Aorta (tissue), 5 donors: ENCODE data around the gene FUCA1. TPM values are rescaled to one million over a fixed set of nuclear protein-coding genes. Genes with fewer than 3 reads are reported as not detected.

Source experiments
- ATAC-seq: fragments of 200-7000 bp; cut with Tn5 transposase; one replicate; pipeline ENCODE4 v1.9.1; 2022; ENCODE audit warnings: moderate library complexity; ENCODE audit not compliant: low FRiP score
- DNase-seq, 2 donors: peaks; one replicate each; pipeline ENCODE4 v3.0.0-alpha.2; 2020
- H3K27ac ChIP-seq, 2 donors: one replicate each; pipeline ENCODE4 v1.5.1; 2013; ENCODE audit warnings: low read length in 2 of 2, mild to moderate bottlenecking in 2 of 2, moderate library complexity in 2 of 2, control low read depth in 1 of 2, inconsistent platforms in 1 of 2, low read depth in 1 of 2
- H3K27me3 ChIP-seq, 2 donors: one replicate each; pipeline ENCODE4 v1.6.1; 2013; ENCODE audit warnings: control low read depth in 1 of 2, low read length in 1 of 2, mild to moderate bottlenecking in 1 of 2, moderate library complexity in 1 of 2; ENCODE audit not compliant: insufficient read depth in 2 of 2, control insufficient read depth in 1 of 2
- H3K36me3 ChIP-seq, 2 donors: one replicate each; pipeline ENCODE4 v1.6.1; 2013; ENCODE audit warnings: control low read depth in 1 of 2, low read length in 1 of 2, mild to moderate bottlenecking in 1 of 2; ENCODE audit not compliant: insufficient read depth in 2 of 2, control insufficient read depth in 1 of 2
- H3K4me1 ChIP-seq, 2 donors: one replicate each; pipeline ENCODE4 v1.6.1; 2013; ENCODE audit warnings: low read length in 2 of 2, control low read depth in 1 of 2, mild to moderate bottlenecking in 1 of 2, moderate library complexity in 1 of 2; ENCODE audit not compliant: insufficient read depth in 2 of 2, control insufficient read depth in 1 of 2
- H3K4me3 ChIP-seq, 2 donors: one replicate each; pipeline ENCODE4 v1.5.1; 2013; ENCODE audit warnings: low read length in 2 of 2, control low read depth in 1 of 2, mild to moderate bottlenecking in 1 of 2
- H3K9me3 ChIP-seq: one replicate; pipeline ENCODE4 v1.6.1; 2013; ENCODE audit warnings: mild to moderate bottlenecking, low read length; ENCODE audit not compliant: control insufficient read depth
- WGBS, 2 donors: extraction: QIAGEN DNeasy Blood & Tissue Kit; methylation state at CpG; one replicate each; pipeline ENCODE4 v1.1.7; 2013; 5-methylcytosine and 5-hydroxymethylcytosine counted together
- intact Hi-C, 2 donors: fragments of 100-400 bp; cut with DNase I; formaldehyde crosslinking; loops; one replicate each; pipeline versions ENCODE4 v1.14.2 to v1.15.0; 2022
- polyA plus RNA-seq, 2 donors: library from polyadenylated mRNA; stranded (reverse); fragments of 200-250 nt; gene quantifications; one replicate each; pipeline ENCODE4 v1.2.3, GENCODE V29; 2013
- total RNA-seq, 2 donors: library from RNA; stranded (reverse); fragmentation: NEBNext Ultra II Directional; extraction: Animal tissue kit (Norgen Biotek cat#: 25700); gene quantifications; one replicate each; pipeline ENCODE4 v1.2.1, GENCODE V29; 2021
- donor health status: healthy with polysubstance abuse.
- donor health status: Bipolar disorder and iron deficiency.
- donor health status: DM: no; HTN: no; CAD: no.
- donor health status: DM: no; HTN: no; CAD: no.
- donor health status: DM: yes; HTN: yes; CAD: no.

Gene FUCA1
- total and polyA plus RNA-seq, 4 donors: 26.0 to 36.6 (median 33.3) TPM

DNA sequence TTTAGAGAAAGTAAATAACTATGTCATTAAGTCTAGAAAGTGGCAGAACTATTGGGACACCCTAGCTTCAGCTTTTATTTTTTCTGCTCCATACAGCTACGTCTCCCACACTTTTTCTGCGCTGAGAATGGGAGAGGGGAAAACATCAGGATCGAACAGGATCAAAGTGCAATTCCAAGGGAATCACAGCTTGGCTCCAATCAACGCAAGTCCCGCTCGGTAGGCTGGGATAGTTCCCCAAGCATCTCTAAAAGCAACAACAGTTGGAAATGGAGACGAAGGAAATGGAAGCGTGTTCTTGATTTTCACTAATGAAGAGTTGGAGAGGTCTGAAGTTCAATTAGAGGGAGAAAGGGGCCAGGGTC is 43.4 kb downstream of the FUCA1 start:
- DNase-seq (no peak), ATAC-seq (no peak)
- intact Hi-C loops: no loop called here
- 1% methylated on average over 8 of the region's 8 CpGs for WGBS, 2 donors
- no peaks in the 10 kb centered on the region for H3K36me3 ChIP-seq
- H3K9me3 ChIP-seq: no peaks in the 10 kb centered on the region
- peak overlapping the region; percentile 36 to 91 for H3K4me3 ChIP-seq
- H3K4me1 ChIP-seq: peaks cover 0 to 1% of the 10 kb centered on the region in 2 donors
- H3K27ac ChIP-seq: peak overlapping the region; percentile 47 to 66
- no peaks in the 10 kb centered on the region for H3K27me3 ChIP-seq

DNA sequence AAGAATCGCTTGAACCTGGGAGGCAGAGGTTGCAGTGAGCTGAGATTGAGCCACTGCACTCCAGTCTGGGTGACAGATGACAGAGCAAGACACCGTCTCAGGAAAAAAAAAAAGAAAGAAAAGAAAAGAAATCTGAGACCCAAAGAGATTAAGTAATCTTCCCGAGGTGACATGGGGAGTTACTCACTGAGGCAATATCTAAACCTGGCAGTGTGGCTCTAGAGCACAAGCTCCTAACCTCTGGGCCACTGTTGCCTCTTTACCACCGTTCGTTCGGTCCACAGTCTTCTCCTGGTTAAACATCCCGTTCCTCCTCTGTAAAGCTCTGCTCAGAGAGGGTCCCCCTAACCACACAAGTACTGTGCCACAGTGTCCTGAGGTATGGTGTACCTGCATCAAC is 44.3 kb downstream of the FUCA1 start:
- H3K27me3 ChIP-seq: no peaks in the 10 kb centered on the region
- H3K4me1 ChIP-seq: peaks cover 0 to 1% of the 10 kb centered on the region in 2 donors
- no peak for DNase-seq
- ATAC-seq: no peak
- intact Hi-C loops: no loop called here
- H3K36me3 ChIP-seq: no peaks in the 10 kb centered on the region
- H3K4me3 ChIP-seq: no peak overlapping the region
- H3K27ac ChIP-seq: no peak overlapping the region
- WGBS, 2 donors: 82 to 88% methylated on average over 7 of the region's 7 CpGs
- no peaks in the 10 kb centered on the region for H3K9me3 ChIP-seq

DNA sequence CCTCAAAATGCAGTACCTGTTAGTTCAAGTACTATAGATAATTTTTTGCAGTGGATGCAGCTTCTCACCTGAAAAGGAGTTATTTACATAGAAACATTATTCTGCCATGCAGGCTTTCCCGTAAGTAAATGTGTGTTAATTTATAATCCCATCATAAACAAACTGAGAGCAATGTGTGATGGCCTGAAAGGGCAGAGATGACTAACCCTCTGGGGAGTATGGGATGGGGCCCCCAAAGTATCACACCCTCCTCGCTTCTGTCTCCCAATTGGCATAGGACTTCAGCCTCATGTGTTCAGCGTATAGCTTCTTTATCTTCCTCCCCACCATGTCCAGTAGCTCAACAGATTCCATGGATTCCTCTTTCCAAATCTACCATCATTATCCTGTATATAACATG is 50.5 kb downstream of the FUCA1 start:
- ATAC-seq: no peak
- Histone ChIP-seq H3K4me1 (no peaks in the 10 kb centered on the region), H3K27me3 (no peaks in the 10 kb centered on the region), H3K4me3 (no peak overlapping the region), H3K27ac (no peak overlapping the region), H3K36me3 (peaks cover 2 to 7% of the 10 kb centered on the region in 2 donors), H3K9me3 (no peaks in the 10 kb centered on the region)
- no peak for DNase-seq
- 89 to 93% methylated on average over 3 of the region's 3 CpGs for WGBS, 2 donors
- intact Hi-C loops: loop anchor here in 1 of 2 donors (10.0 kb wide), 1 partner anchor 97 kb away; the partner anchor contains the start of gene CNR2

DNA sequence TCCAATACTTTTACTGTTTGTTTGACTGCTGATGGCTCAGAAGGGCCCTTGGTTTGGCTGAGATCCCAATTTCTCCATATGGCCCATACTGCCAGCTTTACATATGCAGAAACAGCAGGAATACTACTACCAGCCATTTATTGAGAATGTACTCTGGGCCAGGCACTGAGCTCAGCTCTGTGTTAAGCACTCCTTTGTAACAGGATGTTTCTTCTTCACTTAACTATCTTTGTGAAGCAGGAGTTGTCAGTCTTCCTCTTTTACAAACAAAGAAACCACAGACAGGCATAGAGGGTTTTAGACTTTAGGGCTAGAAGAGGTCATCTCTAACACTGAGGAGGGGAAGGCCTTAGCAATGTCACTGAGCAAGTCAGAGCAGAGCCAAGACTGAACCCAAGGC is 51.2 kb downstream of the FUCA1 start:
- H3K27me3 ChIP-seq: no peaks in the 10 kb centered on the region
- no peak overlapping the region for H3K27ac ChIP-seq
- ATAC-seq: no peak
- no peaks in the 10 kb centered on the region for H3K4me1 ChIP-seq
- no peak overlapping the region for H3K4me3 ChIP-seq
- peaks cover 2 to 9% of the 10 kb centered on the region in 2 donors for H3K36me3 ChIP-seq
- intact Hi-C loops: loop anchor here in 1 of 2 donors (10.0 kb wide), 1 partner anchor 98 kb away; the partner anchor contains the start of gene CNR2
- DNase-seq: no peak
- H3K9me3 ChIP-seq: no peaks in the 10 kb centered on the region

DNA sequence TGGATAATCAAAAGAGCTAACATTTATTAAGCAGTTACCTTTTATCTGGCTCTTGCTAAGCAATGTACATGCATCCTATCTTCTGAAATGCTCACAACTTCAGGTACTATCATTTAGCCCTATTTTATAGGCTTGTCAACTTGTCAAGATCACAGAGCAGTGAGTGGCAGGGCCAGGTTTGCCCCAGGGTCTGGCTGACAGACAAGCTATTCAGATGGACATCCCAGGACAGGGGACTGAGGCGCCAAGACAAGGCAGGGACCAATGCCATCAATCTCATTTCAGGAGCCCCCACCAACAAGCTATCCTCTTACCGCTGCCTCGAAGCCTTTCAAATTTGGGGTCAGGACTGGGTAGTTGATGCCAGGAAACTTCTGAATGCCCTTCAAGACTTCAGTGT is 51.7 kb downstream of the FUCA1 start:
- 90 to 94% methylated on average over 3 of the region's 3 CpGs for WGBS, 2 donors
- Histone ChIP-seq H3K4me1 (no peaks in the 10 kb centered on the region), H3K36me3 (peaks cover 2 to 9% of the 10 kb centered on the region in 2 donors), H3K27ac (no peak overlapping the region), H3K27me3 (no peaks in the 10 kb centered on the region), H3K9me3 (no peaks in the 10 kb centered on the region), H3K4me3 (no peak overlapping the region)
- ATAC-seq: no peak
- intact Hi-C loops: loop anchor here in 1 of 2 donors (10.0 kb wide), 1 partner anchor 98 kb away; the partner anchor contains the start of gene CNR2
- no peak for DNase-seq

DNA sequence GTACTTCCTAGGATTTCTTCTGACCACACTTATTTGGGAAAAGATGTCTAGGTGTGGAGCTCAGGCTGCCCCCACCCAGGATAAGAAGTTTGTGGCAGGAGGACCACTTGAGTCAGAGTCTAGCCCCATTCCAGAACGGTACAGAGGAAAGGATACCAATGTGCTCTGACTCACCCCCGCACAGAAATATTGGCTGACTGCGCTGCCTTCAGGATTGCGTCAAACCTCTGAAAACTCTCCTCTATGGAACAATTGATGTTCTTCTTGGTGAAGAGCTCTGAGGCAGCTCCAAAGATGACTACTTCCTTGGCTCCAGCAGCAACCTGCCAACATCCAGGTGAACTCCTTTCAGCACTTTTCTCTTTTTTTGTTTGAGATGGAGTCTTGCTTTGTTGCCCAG is 54.1 kb downstream of the FUCA1 start:
- Histone ChIP-seq H3K4me3 (no peak overlapping the region), H3K4me1 (no peaks in the 10 kb centered on the region), H3K27ac (no peak overlapping the region), H3K9me3 (no peaks in the 10 kb centered on the region), H3K36me3 (peaks cover 2 to 9% of the 10 kb centered on the region in 2 donors), H3K27me3 (no peaks in the 10 kb centered on the region)
- intact Hi-C loops: loop anchor here in 1 of 2 donors (10.0 kb wide), 1 partner anchor 101 kb away; the partner anchor contains the start of gene CNR2
- DNase-seq: no peak
- no peak for ATAC-seq
- 93% methylated on average over 4 of the region's 4 CpGs for WGBS, 2 donors

DNA sequence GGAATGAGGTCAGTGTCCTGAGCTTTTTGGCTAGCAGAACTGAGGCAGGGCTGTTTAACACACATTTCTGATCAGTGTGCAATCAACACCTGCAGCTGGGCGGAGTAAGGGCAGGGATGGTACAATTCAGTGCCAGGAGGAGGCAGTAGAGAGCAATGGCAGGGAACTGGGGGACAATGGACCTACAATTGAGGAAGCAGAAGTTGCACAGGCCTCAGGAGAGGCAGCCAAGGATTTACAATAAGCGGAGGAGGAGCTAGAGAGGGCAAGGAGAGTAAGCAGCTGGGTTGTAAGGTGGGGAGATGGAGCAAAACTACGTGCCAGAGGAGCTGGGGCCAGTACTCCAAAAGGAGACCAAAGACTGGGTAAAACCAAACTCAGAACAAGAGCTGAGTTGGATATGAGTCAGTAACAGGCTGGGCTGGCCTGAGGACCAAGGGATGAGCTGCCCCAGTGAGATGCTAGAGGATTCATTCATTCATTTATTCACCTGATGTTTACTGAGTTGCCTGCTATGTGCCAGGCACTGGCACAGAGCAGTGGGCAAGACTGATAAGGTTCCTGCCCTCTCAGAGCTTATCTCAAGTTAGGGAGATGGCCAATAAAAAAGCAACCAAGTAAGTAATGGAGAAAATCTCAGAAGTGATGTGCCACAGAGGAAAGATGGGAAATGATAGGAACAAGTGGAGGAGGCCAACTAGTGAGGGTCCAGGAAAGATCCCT is 57.1 kb downstream of the FUCA1 start:
- Histone ChIP-seq H3K9me3 (no peaks in the 10 kb centered on the region), H3K4me3 (no peak overlapping the region), H3K36me3 (peaks cover 0 to 6% of the 10 kb centered on the region in 2 donors), H3K27ac (no peak overlapping the region), H3K4me1 (no peaks in the 10 kb centered on the region), H3K27me3 (no peaks in the 10 kb centered on the region)
- peak in 1 of 2 donors; percentile 70 for DNase-seq
- 65 to 69% methylated on average over 3 of the region's 3 CpGs for WGBS, 2 donors
- intact Hi-C loops: loop anchor here in 1 of 2 donors (10.0 kb wide), 1 partner anchor 104 kb away; the partner anchor contains the start of gene CNR2
- ATAC-seq: peak; percentile 53

DNA sequence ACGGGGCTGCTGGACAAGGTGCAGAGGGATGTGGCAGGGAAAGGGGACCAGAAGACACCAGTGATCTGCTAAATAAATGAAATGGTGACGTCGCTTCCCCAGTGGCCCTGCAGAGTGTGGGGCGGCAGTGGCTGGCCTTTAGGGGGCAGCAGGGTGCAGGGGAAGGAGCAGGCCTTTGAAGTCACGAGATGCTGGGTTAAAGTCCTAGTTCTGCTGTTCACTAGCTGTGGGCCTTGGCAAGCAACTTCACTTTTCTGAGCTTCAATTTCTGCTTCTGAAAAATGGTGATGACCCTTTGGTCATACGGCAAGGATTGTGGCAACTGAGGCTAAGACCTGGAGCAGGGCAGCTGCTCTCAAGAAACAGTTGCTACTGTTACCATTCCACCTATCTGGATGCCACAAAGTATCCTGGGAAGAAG is 58.3 kb downstream of the FUCA1 start:
- WGBS, 2 donors: 40% methylated on average over 6 of the region's 6 CpGs
- DNase-seq: peak; percentile 88 to 90
- H3K27ac ChIP-seq: no peak overlapping the region
- H3K4me1 ChIP-seq: no peaks in the 10 kb centered on the region
- H3K4me3 ChIP-seq: no peak overlapping the region
- ATAC-seq: peak; percentile 72
- H3K36me3 ChIP-seq: peaks cover 0 to 6% of the 10 kb centered on the region in 2 donors
- no peaks in the 10 kb centered on the region for H3K9me3 ChIP-seq
- no peaks in the 10 kb centered on the region for H3K27me3 ChIP-seq
- intact Hi-C loops: loop anchor here in 1 of 2 donors (10.0 kb wide), 1 partner anchor 105 kb away; the partner anchor contains the start of gene CNR2

DNA sequence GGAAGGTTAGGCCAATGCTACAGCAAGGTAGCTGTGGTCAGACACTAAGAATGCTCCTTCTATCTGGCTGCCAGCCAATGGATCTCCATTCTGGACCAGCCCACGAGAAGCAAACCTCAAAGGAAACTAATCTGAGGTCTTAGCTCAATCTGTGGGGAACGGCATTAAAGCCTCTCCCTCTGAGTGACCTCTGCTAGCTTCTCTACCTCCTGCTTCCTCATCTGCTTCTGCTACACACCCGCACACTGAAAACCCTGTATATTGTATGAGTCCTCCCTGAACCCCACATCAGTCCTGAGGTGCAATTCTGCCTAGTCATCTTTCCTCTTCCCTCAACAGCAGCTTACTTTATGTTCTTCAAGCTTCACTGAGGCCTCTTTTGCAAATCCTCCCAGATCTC is 60.6 kb downstream of the FUCA1 start:
- 73 to 74% methylated on average over 3 of the region's 3 CpGs for WGBS, 2 donors

More for the DNA sequence above, 60.6 kb downstream of the FUCA1 start:
- Histone ChIP-seq H3K4me1 (no peaks in the 10 kb centered on the region), H3K27me3 (no peaks in the 10 kb centered on the region), H3K27ac (no peak overlapping the region), H3K36me3 (peaks cover 0 to 4% of the 10 kb centered on the region in 2 donors), H3K9me3 (no peaks in the 10 kb centered on the region), H3K4me3 (no peak overlapping the region)
- intact Hi-C loops: no loop called here
- ATAC-seq: no peak
- no peak for DNase-seq
